GM06990 (cell line): ENCODE results near the gene RFX8.

ENCODE experiments used
- DNase-seq: peaks from one replicate; pipeline ENCODE4 v3.0.0-alpha.2; 2011; ENCODE audit not compliant: insufficient read length; ENCODE audit errors: extremely low read depth
- H3K27me3 ChIP-seq: replicated peaks from 2 replicates; pipeline ENCODE4 v1.6.0; 2011; ENCODE audit warnings: low read length; ENCODE audit not compliant: control insufficient read depth, insufficient read depth
- H3K36me3 ChIP-seq: 2 replicates; pipeline ENCODE4 v1.5.1; 2011; ENCODE audit warnings: low read length; ENCODE audit not compliant: control insufficient read depth, insufficient read depth
- H3K4me3 ChIP-seq: replicated peaks from 2 replicates; pipeline ENCODE4 v1.5.1; 2011; ENCODE audit warnings: low read depth, mild to moderate bottlenecking, control low read depth, low read length
- CTCF ChIP-seq: IDR thresholded peaks from 2 replicates; pipeline ENCODE4 v1.5.1; 2011; ENCODE audit warnings: low read length, control low read depth, mild to moderate bottlenecking, inconsistent platforms; ENCODE audit not compliant: insufficient read depth, poor library complexity, severe bottlenecking

Gene RFX8

GRCh38 chr2:101408925-101409324 is 66.0 kb downstream of the RFX8 start:
- Histone ChIP-seq H3K36me3 (no peaks in the 10 kb centered on the region), H3K4me3 (no peak overlapping the region), H3K27me3 (no peaks in the 10 kb centered on the region; the same call in 1 of the 2 replicates)
- no peak for DNase-seq
- no peak for TF ChIP-seq CTCF

- TF ChIP-seq CTCF: no peak
- H3K36me3 ChIP-seq: no peaks in the 10 kb centered on the region
- DNase-seq: no peak
- H3K4me3 ChIP-seq: no peak overlapping the region
- peaks cover 3% of the 10 kb centered on the region for H3K27me3 ChIP-seq
Measured at GRCh38 chr2:101405351-101405899, 69.5 kb downstream of the RFX8 start.

GRCh38 chr2:101403745-101404144 is 71.2 kb downstream of the RFX8 start:
- DNase-seq: no peak
- Histone ChIP-seq H3K36me3 (no peaks in the 10 kb centered on the region), H3K4me3 (no peak overlapping the region), H3K27me3 (peaks cover 3% of the 10 kb centered on the region)
- TF ChIP-seq CTCF: no peak

GRCh38 chr2:101402630-101403029 is 72.3 kb downstream of the RFX8 start:
- Histone ChIP-seq H3K36me3 (no peaks in the 10 kb centered on the region), H3K27me3 (peaks cover 3% of the 10 kb centered on the region), H3K4me3 (no peak overlapping the region)
- no peak for DNase-seq
- TF ChIP-seq CTCF: no peak

- no peak for DNase-seq
- Histone ChIP-seq H3K36me3 (no peaks in the 10 kb centered on the region), H3K4me3 (no peak overlapping the region), H3K27me3 (peaks cover 3% of the 10 kb centered on the region)
- TF ChIP-seq CTCF: peak; percentile 35
Measured at GRCh38 chr2:101401906-101402305, 73.0 kb downstream of the RFX8 start.

GRCh38 chr2:101401326-101401665 is 73.6 kb downstream of the RFX8 start:
- Histone ChIP-seq H3K4me3 (no peak overlapping the region), H3K36me3 (no peaks in the 10 kb centered on the region), H3K27me3 (peaks cover 3% of the 10 kb centered on the region)
- no peak for DNase-seq
- TF ChIP-seq CTCF: no peak
